HG03378 (cell line): ENCODE measurements around the gene PNPO.
"Not testable (repeated sequence)": the region's sequence is repeated elsewhere in the genome, so short reads cannot be mapped to it uniquely, and the experiment has no call there.

Experiments
- ATAC-seq: cut with Tn5 transposase; IDR thresholded peaks from one replicate; pipeline ENCODE4 v1.9.1; 2021; ENCODE audit warnings: mild to moderate bottlenecking, moderate library complexity; ENCODE audit not compliant: unreplicated experiment

Gene PNPO

GRCh38 chr17:47917581-47917980 lies 23.8 kb upstream of the PNPO start:
- ATAC-seq = no peak

GRCh38 chr17:47918006-47918405 lies 23.4 kb upstream of the PNPO start:
- ATAC-seq = no peak

GRCh38 chr17:47918991-47919390 lies 22.4 kb upstream of the PNPO start:
- no peak for ATAC-seq

- ATAC-seq = not testable (repeated sequence)
These were observed 21.5 kb upstream of the PNPO start for GRCh38 chr17:47919889-47920288.

DNA sequence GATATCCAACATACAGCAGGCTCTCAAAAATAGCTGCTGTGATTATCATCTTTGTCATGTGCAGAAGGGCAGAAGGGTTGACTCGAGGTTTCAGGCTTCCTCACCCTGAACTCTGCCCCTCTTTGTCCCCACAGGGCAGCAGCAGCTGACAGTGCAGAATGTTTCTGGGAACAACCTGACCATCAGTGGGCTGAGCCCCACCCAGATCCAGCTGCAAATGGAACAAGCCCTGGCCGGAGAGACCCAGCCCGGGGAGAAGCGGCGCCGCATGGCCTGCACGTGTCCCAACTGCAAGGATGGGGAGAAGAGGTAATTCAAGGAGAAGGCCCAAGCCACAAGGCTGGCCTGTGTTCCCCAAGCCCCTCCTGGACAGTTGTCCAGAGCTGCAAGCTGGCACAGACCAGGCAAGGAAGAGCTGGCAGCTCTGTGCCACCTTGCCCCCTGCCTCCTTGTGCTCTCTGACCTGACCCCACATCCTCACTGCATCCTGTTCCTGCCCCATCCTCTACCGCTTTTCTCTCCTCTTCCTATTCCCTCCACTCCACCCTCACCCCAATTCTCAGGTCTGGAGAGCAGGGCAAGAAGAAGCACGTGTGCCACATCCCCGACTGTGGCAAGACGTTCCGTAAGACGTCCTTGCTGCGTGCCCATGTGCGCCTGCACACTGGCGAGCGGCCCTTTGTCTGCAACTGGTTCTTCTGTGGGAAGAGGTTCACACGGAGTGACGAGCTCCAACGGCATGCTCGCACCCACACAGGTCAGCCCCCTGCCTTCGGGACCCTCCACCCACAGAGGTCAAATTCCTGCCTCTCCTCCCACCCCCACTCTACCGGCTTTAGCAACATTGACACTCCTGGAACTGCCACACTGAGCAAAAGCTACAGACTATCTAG lies 16.3 kb upstream of the PNPO start:
- no peak for ATAC-seq

- ATAC-seq = no peak
These were observed 15.7 kb upstream of the PNPO start for GRCh38 chr17:47925678-47925988.

- no peak for ATAC-seq
These were observed 13.5 kb upstream of the PNPO start for GRCh38 chr17:47927821-47928400.

DNA sequence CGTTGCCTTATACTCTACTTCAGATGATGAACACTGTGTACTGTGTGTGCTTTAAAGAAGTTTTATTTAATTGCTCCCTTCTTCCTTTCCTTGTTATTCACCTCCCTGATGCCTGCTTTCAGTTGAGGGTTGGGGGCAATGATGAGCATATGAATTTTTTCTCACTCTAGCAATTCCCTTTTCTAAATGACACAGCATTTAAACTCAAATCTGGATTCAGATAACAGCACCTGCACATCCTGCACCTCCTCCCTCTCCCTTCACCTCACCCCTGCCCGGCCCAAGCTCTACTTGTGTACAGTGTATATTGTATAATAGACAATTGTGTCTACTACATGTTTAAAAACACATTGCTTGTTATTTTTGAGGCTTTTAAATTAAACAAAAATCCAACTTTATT lies 13.0 kb upstream of the PNPO start:
- ATAC-seq = no peak

DNA sequence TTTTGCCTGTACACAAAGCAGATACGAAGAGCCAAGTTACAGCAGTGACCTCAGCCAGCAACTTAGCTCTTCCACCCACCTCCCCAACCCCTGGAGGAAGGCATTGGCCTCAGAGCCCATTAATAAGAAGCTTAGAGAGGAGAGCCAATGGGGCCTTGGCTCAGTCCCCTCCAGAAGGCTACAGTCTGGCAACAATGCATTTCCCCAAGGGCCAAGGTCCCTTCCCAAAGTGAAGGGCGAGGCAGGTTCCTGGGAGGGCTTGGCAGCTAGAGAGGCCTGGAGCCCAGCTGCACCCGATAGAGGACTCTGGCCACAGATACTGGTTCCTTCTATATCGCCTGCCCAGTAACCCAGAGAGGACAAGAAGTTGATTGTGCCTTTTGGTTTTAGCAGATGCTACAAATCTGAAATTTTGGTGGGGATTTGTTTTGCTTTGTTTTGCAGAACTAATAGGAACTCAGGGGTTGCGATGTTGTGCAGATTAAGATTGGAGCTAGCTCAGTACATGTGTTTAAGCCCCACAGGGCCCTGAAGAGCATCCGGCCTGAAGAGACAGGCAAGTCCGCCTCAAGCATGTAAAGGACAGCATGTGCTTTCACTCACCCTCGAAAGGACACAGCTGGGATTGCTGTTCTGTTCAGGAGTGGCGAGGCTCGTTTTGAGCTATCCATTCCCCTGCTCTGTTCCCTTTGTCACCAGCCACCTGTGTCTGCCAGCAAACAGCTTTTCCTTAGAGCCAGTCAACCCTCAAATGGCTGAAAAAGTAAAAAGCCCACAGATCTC lies 12.0 kb upstream of the PNPO start:
- no peak for ATAC-seq

DNA sequence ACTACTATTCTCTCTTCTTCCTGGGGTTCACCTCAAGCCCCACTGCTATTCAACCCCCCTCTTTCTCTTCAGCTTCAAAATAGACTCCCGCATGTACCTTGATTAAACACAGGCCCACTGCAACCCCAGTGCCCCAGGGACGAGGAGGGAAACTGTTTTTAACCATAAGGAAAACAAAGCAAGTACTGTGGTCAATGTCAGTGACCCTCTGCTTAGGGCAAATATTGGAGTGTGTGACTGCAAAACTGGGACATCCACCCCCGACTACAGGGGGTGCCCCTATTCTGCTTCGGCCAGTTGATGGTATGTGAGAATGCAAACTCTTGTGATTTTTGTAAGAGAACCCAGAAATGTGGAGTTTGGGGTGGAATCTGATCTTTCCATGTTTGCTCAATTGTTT lies 9.5 kb upstream of the PNPO start:
- no peak for ATAC-seq

- ATAC-seq = no peak
These were observed 6.5 kb upstream of the PNPO start for GRCh38 chr17:47934856-47935255.

DNA sequence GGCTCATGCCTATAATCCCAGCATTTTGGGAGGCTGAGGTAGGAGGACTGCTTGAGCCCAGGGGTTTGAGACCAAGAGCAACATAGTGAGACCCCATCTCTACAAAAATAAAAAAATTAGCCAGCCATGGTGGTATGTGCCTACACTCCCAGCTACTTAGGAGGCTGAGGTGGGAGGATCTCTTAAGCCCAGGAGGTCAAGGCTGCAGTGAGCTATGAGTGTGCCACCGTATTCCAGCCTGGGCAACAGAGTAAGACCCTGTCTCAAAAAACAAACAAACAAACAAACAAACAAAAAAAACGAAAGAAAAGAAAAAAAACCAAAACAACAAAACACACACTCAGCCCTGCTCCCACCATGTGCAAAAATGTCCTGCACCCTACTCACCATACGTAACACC lies 5.9 kb upstream of the PNPO start:
- ATAC-seq = not testable (repeated sequence)

GRCh38 chr17:47935961-47936360 lies 5.4 kb upstream of the PNPO start:
- no peak for ATAC-seq

DNA sequence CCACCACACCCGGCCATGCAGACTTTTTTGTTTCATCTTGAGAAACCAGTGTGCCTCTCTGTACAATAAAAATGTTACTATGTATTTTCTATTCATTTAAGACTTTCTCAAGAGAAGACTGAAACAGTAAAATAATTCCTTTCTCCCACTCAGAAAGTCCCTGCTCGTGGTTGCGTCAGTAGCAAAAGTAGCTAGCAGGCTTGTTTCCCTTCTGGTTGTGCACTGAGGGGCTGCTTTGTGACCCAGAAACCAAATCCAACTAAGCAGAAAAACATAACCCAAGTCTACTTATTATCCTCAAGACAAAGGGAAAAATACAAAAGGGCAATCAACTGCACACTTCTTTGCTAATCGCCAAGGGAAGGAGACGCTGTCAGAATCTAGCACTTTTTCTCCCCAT lies 3.4 kb upstream of the PNPO start:
- no peak for ATAC-seq

DNA sequence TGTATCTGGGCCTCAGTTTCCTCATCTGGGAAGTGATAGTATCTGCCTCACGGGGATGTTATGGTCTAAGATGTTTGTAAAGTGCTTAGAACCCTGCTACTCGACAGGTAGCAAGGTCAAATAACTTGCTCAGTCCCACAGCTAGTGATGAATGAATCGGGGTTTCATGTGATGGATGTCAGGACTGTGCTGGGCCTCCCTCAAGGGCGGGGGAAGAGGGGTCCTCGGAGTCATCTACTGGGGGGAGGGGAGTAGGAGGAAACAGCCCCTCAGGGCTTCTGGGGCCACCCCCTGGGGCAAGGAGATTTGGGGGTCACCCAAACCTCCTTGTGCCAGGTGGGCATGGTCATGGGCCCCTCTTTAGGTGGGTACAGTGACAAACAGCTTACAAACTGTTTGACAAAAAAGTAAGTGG lies 732 bp downstream of the PNPO start:
- no peak for ATAC-seq

- no peak for ATAC-seq
These were observed 1.2 kb downstream of the PNPO start for GRCh38 chr17:47942568-47942967.

DNA sequence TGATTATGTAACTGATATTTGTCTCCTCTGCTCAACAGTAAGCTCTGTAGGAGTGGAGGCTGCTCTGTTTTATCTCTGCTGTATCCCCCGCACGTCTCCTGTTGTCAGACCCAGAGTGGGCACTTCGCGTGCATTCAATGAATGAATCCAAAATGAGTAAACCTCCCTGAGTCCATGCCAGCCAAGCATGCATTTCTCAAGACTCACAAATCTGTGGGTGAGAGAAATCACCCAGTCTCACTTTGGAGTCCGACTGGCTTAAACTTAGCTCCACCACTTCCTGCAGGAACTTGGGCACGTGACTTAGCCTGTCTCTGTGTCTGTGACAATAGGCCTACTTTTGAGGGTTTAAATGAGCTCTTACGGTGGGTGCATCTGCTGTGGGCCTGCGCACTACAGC lies 3.7 kb downstream of the PNPO start:
- no peak for ATAC-seq

- ATAC-seq = no peak
These were observed 4.4 kb downstream of the PNPO start for GRCh38 chr17:47945529-47946508.

- ATAC-seq = no peak
These were observed 5.1 kb downstream of the PNPO start for GRCh38 chr17:47946516-47946915.

DNA sequence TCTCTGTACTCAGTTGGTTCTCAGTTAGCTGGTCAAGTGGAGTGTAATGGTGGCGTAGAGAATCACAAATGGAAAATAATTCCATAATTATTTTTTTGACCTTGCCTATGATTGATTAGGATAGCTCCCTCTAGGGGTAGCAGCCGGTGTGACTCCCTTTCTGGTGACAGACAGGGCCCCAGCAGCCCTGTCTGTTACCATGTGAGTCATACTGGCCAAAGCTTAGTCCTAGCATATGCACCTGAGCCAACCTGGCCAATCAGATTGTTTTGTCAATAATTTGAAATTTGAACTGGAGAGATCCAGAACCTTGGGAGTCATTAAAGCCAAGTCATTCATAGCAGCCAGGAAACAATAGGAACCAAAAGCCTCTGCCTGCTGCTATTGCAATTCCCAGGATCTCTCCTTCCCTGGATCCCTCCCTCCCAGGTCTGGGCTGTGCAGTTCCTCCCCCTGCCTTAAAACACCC lies 5.6 kb downstream of the PNPO start:
- ATAC-seq = no peak
